ENCODE data around the gene STAT6. TPM values are rescaled to one million over a fixed set of nuclear protein-coding genes. Genes with fewer than 3 reads are reported as not detected.

The STAT6 gene
- total RNA-seq, 1 experiment from 2014 or later: 44.4 TPM

DNA sequence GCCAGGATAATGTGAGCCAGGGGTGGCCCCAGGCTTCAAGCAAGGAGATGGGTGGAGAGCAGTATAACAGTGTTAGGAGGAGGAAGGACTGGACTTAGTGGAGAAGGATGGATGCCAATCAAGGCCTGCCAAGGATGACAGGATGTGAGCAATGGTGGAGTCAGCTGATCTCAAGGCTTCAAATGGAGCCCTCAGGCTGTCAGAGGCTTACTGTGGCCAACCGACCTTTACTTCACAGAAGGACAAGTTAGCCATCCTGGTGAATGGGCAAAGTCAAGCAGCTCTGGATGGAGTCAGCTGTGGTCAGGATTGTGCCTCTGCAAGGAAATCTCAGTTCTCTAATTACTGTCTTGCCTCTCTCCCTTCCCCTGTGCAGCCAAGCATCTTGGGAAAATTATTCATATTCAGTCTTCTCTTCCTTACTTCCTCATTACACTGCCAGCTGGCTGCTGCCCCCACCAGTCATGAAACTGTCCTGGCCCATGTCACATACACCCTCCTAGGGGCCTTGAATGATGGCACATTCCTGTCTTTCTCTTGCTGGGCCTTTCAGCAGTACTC is 7.6 kb upstream of the STAT6 start:
- Histone ChIP-seq H2AFZ (ENCODE audit: low read length) (no peak overlapping the region), H2BK5ac (ENCODE audit: insufficient read length, low read length) (no peak overlapping the region), H2BK20ac (ENCODE audit: low read depth, low read length, poor library complexity, severe bottlenecking) (no peak overlapping the region), H2AK5ac (ENCODE audit: insufficient read length, low read length) (no peak overlapping the region), H3K9ac (ENCODE audit: extremely low read depth, insufficient read length, low read length) (no peak overlapping the region), H4K8ac (replicated peaks; ENCODE audit: insufficient read length, low read depth, low read length) (no peak overlapping the region), H3K14ac (ENCODE audit: insufficient read depth, low read length) (no peak overlapping the region), H4K20me1 (ENCODE audit: control insufficient read depth, insufficient read depth, insufficient read length) (no peaks in the 10 kb centered on the region), H4K91ac (ENCODE audit: insufficient read length, low read depth, low read length) (no peak overlapping the region), H3K56ac (ENCODE audit: insufficient read length, low read depth, low read length) (no peak overlapping the region), H2BK120ac (ENCODE audit: low read depth, low read length, poor library complexity, severe bottlenecking) (no peak overlapping the region), H3K79me2 (ENCODE audit: insufficient read depth, low read length) (no peaks in the 10 kb centered on the region), H2BK12ac (ENCODE audit: insufficient read length, low read depth, low read length) (no peak overlapping the region), H2BK15ac (ENCODE audit: low read depth, low read length) (no peak overlapping the region), H3K23ac (ENCODE audit: insufficient read length, low read depth, low read length) (no peak overlapping the region), H3K27me3 (ENCODE audit: insufficient read depth, low read length) (no peaks in the 10 kb centered on the region), H3T11ph (ENCODE audit: low read length) (no peak overlapping the region), H4K5ac (ENCODE audit: insufficient read length, low read depth, low read length) (no peak overlapping the region), H3K18ac (ENCODE audit: insufficient read length, low read depth, low read length) (no peak overlapping the region), H3K27ac (ENCODE audit: insufficient read length, low read depth, low read length) (no peak overlapping the region), H3K23me2 (ENCODE audit: insufficient read length, low read depth, low read length, poor library complexity, severe bottlenecking) (no peaks in the 10 kb centered on the region), H3K79me1 (ENCODE audit: insufficient read depth, low read depth, low read length, poor library complexity, severe bottlenecking) (no peaks in the 10 kb centered on the region), H3K9me3 (ENCODE audit: control insufficient read depth, low read depth, low read length) (no peaks in the 10 kb centered on the region), H3K4me1 (ENCODE audit: insufficient read depth, low read length) (no peaks in the 10 kb centered on the region), H3K4ac (ENCODE audit: low read depth, low read length) (no peak overlapping the region), H3K4me2 (ENCODE audit: insufficient read depth, insufficient read length, low read length) (no peak overlapping the region)
- Mint-ChIP-seq H3K27ac (no peak overlapping the region; a peak in 1 of 7 replicates), H3K9me3 (peaks cover 3 to 4% of the 10 kb centered on the region in 2 experiments; a peak in 3 of 5 replicates), H3K4me1 (peaks cover 0 to 2% of the 10 kb centered on the region in 2 experiments; a peak in 1 of 4 replicates), H3K4me3 (no peak overlapping the region), H3K36me3 (ENCODE audit: insufficient read depth in 1 of 3, low read depth in 3 of 3) (peaks cover 3 to 8% (median 6%) of the 10 kb centered on the region in 3 experiments; a peak in 6 of 7 replicates), H3K27me3 (ENCODE audit: low read depth) (peaks cover 6% of the 10 kb centered on the region)
- no peak for DNase-seq
- TF ChIP-seq, protein P1, sequence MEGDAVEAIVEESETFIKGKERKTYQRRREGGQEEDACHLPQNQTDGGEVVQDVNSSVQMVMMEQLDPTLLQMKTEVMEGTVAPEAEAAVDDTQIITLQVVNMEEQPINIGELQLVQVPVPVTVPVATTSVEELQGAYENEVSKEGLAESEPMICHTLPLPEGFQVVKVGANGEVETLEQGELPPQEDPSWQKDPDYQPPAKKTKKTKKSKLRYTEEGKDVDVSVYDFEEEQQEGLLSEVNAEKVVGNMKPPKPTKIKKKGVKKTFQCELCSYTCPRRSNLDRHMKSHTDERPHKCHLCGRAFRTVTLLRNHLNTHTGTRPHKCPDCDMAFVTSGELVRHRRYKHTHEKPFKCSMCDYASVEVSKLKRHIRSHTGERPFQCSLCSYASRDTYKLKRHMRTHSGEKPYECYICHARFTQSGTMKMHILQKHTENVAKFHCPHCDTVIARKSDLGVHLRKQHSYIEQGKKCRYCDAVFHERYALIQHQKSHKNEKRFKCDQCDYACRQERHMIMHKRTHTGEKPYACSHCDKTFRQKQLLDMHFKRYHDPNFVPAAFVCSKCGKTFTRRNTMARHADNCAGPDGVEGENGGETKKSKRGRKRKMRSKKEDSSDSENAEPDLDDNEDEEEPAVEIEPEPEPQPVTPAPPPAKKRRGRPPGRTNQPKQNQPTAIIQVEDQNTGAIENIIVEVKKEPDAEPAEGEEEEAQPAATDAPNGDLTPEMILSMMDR (conservative IDR thresholded peaks at IDR 0.05): no peak
- no CpG with 5 or more reads among the region's 1 CpG for WGBS (ENCODE audit: extremely low coverage, insufficient read length, low lambda C conversion rate)
